ENCODE measurements around the gene FNBP1L.

- TF ChIP-seq CTCF (IDR thresholded peaks at IDR 0.05; ENCODE audit: insufficient read depth, low read depth, low read length) (peak; percentile 52), EZH2 (IDR thresholded peaks at IDR 0.05; ENCODE audit: insufficient read depth, low read length) (no peak)
Measured at GRCh38 chr1:93437976-93438605, 9.8 kb upstream of the FNBP1L start.

Data from astrocyte (in vitro differentiated cells and primary cell).